Kidney epithelial cell (primary cell): ENCODE data around the gene RAET1G. TPM values are rescaled to one million over a fixed set of nuclear protein-coding genes. Genes with fewer than 3 reads are reported as not detected.
A peak's percentile ranks its signal among the peaks of the same experiment; 100 is the strongest.
"Not testable (repeated sequence)": the region's sequence is repeated elsewhere in the genome, so short reads cannot be mapped to it uniquely, and the experiment has no call there.

ENCODE experiments used
- DNase-seq: peaks from one replicate; pipeline ENCODE4 v3.0.0-alpha.2; 2010; ENCODE audit warnings: low read depth
- H3K27me3 ChIP-seq: 2 replicates; pipeline ENCODE4 v1.6.0; 2011; ENCODE audit warnings: low read length; ENCODE audit not compliant: control insufficient read depth, insufficient read depth
- H3K36me3 ChIP-seq: 2 replicates; pipeline ENCODE4 v1.5.1; 2011; ENCODE audit warnings: low read length; ENCODE audit not compliant: control insufficient read depth, insufficient read depth
- H3K4me3 ChIP-seq: 2 replicates; pipeline ENCODE4 v1.5.1; 2011; ENCODE audit warnings: low read depth, mild to moderate bottlenecking, control low read depth, low read length
- CTCF ChIP-seq: IDR thresholded peaks from 2 replicates; pipeline ENCODE4 v1.5.1; 2011; ENCODE audit warnings: mild to moderate bottlenecking, moderate library complexity, low read length, control low read depth, inconsistent platforms; ENCODE audit not compliant: insufficient read depth, poor library complexity, severe bottlenecking
- total RNA-seq: library from RNA; depleted of rRNA; stranded (reverse); fragments of >200 nt; gene quantifications from 2 replicates; pipeline ENCODE4 v1.2.3, GENCODE V29; 2015

The RAET1G gene
- total RNA-seq, 1 donor from 2014 or later = not detected

- peaks cover 42% of the 10 kb centered on the region for H3K27me3 ChIP-seq
- DNase-seq = no peak
Observed at GRCh38 chr6:149960488-149960887, 37.6 kb upstream of the RAET1G start.

GRCh38 chr6:149959806-149960205 lies 36.9 kb upstream of the RAET1G start:
- H3K4me3 ChIP-seq, H3K36me3 ChIP-seq: not testable (repeated sequence)

More at GRCh38 chr6:149960488-149960887, 37.6 kb upstream of the RAET1G start:
- Histone ChIP-seq H3K4me3 (no peak overlapping the region), H3K36me3 (no peaks in the 10 kb centered on the region)
- TF ChIP-seq CTCF = no peak

GRCh38 chr6:149958124-149958523 lies 35.2 kb upstream of the RAET1G start:
- H3K36me3 ChIP-seq, H3K4me3 ChIP-seq, DNase-seq: not testable (repeated sequence)
- peaks cover 36% of the 10 kb centered on the region for H3K27me3 ChIP-seq

More at GRCh38 chr6:149959806-149960205, 36.9 kb upstream of the RAET1G start:
- DNase-seq = not testable (repeated sequence)
- peaks cover 38% of the 10 kb centered on the region for H3K27me3 ChIP-seq

- DNase-seq, H3K36me3 ChIP-seq, H3K4me3 ChIP-seq: not testable (repeated sequence)
- H3K27me3 ChIP-seq = peaks cover 49% of the 10 kb centered on the region
Observed at GRCh38 chr6:149955654-149956317, 32.9 kb upstream of the RAET1G start.

- not testable (repeated sequence) for DNase-seq, H3K36me3 ChIP-seq, H3K4me3 ChIP-seq
- H3K27me3 ChIP-seq = peaks cover 47% of the 10 kb centered on the region
Observed at GRCh38 chr6:149954984-149955653, 32.2 kb upstream of the RAET1G start.

- not testable (repeated sequence) for H3K4me3 ChIP-seq, H3K36me3 ChIP-seq
- H3K27me3 ChIP-seq = peaks cover 47% of the 10 kb centered on the region
Observed at GRCh38 chr6:149954328-149954983, 31.5 kb upstream of the RAET1G start.

GRCh38 chr6:149953934-149954327 lies 31.0 kb upstream of the RAET1G start:
- not testable (repeated sequence) for DNase-seq, H3K36me3 ChIP-seq, H3K4me3 ChIP-seq
- H3K27me3 ChIP-seq = peaks cover 47% of the 10 kb centered on the region
- TF ChIP-seq CTCF = peak; percentile 3

More at GRCh38 chr6:149954328-149954983, 31.5 kb upstream of the RAET1G start:
- not testable (repeated sequence) for DNase-seq

- peaks cover 47% of the 10 kb centered on the region for H3K27me3 ChIP-seq
- H3K4me3 ChIP-seq, H3K36me3 ChIP-seq, DNase-seq: not testable (repeated sequence)
Observed at GRCh38 chr6:149953390-149953789, 30.5 kb upstream of the RAET1G start.
